Measurements from ENCODE around the gene ZDHHC24. TPM values are rescaled to one million over a fixed set of nuclear protein-coding genes. Genes with fewer than 3 reads are reported as not detected.

The ZDHHC24 gene
- total and polyA plus RNA-seq, 10 of the 15 experiments (the other 5 are each of a cell fraction or from before 2014, with no cell fraction given) = 0.86 to 17.5 (median 6.8) TPM

DNA sequence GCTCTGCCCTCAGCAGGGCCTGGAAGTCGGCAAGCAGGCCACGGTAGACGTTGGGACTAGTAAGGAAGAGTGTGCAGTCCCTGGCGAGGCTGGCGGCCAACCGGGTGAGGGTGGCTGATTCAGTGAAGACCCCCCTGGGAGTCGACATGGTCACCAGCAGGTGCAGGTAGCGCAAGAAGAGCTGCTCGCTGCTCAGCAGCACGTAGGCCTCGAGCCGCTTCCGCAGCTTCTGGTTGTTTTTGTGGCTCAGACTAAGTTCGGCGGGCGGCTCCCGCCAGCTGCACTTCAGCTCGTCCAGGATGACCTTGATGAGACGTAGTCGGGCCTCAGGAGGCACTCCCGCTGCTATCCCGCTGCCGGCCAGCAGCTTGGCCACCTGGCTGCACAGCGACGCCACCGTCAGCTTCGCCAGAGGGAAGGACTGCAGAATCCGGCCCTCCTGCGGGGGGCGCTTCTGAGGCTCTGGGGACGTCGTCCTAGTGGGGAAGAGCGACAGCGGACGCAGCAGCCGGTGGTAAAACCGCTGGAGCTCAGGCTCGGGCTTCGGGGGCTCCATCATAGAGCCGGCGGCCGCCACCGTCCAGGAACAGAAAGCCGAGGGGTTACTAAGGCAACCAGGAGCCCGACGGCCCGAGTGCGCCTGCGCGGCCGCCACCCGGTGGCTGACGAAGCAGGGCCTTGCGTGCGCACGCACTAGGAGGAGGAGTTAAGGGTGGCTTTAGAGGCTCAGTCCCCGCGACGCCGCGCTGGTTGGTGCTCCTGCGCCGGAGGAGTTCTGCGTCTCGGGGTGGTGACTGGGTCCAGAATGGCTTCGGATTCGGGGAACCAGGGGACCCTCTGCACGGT, 46.8 kb upstream of the ZDHHC24 start, which contains the start of the genes CCDC87 and CCS (continued):
- TF ChIP-seq EGR1 (IDR thresholded peaks at IDR 0.05; ENCODE audit: borderline replicate concordance in 1 of 2, low read depth in 2 of 2, low read length in 2 of 2) (no peak), ZBED1 (IDR thresholded peaks at IDR 0.05; ENCODE audit: borderline replicate concordance) (no peak)

DNA sequence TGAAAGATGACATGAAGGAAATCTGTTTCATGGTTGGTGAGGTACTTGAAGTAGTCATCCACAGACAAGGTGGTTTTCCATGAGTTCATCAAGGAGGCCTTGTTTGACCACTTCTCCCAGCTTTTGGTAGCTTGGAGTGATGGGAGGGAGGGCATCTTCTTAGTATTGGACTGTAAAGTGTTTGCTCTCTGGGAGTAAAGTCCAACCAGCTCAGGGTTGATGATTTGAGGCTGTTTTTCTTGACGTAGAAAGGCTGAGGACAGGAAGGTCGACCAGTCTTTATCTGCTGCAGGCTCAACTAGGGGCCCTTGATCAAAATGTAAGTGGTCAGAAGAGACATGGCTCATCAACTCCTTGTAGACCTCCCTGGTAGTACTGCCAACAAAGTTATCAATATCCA, 45.3 kb upstream of the ZDHHC24 start:
- POLR2A ChIA-PET = interaction anchor here (1.0 to 6.9 kb wide), 3 partner anchors 20 to 86 kb away, joined by 3 to 60 read pairs (median 26); partner anchors contain the start of genes RBM14 and RBM4B
- no peak for FAIRE-seq
- TF ChIP-seq HDAC6 (IDR thresholded peaks at IDR 0.05; ENCODE audit: unreplicated experiment) (no peak), PML (IDR thresholded peaks at IDR 0.05; ENCODE audit: low read length) (no peak), CEBPB (IDR thresholded peaks at IDR 0.05; ENCODE audit: borderline replicate concordance in 1 of 2, low read depth in 2 of 2, low read length in 2 of 2) (no peak), MYB (IDR thresholded peaks at IDR 0.05; ENCODE audit: borderline replicate concordance, low read depth, low read length) (no peak), SMARCA5 (IDR thresholded peaks at IDR 0.05) (no peak), POU2F2 (IDR thresholded peaks at IDR 0.05; ENCODE audit: borderline replicate concordance, low read depth, low read length) (no peak), RAD51 (IDR thresholded peaks at IDR 0.05) (no peak), PAX8 (IDR thresholded peaks at IDR 0.05) (no peak), IRF4 (IDR thresholded peaks at IDR 0.05; ENCODE audit: low read depth, low read length) (no peak)
- TF ChIP-seq, protein P1, sequence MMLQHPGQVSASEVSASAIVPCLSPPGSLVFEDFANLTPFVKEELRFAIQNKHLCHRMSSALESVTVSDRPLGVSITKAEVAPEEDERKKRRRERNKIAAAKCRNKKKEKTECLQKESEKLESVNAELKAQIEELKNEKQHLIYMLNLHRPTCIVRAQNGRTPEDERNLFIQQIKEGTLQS (IDR thresholded peaks at IDR 0.05; ENCODE audit: borderline replicate concordance, extremely low read depth, low read depth, low read length) = no peak
- TF ChIP-seq, protein P2, sequence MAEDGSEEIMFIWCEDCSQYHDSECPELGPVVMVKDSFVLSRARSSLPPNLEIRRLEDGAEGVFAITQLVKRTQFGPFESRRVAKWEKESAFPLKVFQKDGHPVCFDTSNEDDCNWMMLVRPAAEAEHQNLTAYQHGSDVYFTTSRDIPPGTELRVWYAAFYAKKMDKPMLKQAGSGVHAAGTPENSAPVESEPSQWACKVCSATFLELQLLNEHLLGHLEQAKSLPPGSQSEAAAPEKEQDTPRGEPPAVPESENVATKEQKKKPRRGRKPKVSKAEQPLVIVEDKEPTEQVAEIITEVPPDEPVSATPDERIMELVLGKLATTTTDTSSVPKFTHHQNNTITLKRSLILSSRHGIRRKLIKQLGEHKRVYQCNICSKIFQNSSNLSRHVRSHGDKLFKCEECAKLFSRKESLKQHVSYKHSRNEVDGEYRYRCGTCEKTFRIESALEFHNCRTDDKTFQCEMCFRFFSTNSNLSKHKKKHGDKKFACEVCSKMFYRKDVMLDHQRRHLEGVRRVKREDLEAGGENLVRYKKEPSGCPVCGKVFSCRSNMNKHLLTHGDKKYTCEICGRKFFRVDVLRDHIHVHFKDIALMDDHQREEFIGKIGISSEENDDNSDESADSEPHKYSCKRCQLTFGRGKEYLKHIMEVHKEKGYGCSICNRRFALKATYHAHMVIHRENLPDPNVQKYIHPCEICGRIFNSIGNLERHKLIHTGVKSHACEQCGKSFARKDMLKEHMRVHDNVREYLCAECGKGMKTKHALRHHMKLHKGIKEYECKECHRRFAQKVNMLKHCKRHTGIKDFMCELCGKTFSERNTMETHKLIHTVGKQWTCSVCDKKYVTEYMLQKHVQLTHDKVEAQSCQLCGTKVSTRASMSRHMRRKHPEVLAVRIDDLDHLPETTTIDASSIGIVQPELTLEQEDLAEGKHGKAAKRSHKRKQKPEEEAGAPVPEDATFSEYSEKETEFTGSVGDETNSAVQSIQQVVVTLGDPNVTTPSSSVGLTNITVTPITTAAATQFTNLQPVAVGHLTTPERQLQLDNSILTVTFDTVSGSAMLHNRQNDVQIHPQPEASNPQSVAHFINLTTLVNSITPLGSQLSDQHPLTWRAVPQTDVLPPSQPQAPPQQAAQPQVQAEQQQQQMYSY (CRISPR knock-in tag; IDR thresholded peaks at IDR 0.05) = no peak
- TF ChIP-seq, protein P3, sequence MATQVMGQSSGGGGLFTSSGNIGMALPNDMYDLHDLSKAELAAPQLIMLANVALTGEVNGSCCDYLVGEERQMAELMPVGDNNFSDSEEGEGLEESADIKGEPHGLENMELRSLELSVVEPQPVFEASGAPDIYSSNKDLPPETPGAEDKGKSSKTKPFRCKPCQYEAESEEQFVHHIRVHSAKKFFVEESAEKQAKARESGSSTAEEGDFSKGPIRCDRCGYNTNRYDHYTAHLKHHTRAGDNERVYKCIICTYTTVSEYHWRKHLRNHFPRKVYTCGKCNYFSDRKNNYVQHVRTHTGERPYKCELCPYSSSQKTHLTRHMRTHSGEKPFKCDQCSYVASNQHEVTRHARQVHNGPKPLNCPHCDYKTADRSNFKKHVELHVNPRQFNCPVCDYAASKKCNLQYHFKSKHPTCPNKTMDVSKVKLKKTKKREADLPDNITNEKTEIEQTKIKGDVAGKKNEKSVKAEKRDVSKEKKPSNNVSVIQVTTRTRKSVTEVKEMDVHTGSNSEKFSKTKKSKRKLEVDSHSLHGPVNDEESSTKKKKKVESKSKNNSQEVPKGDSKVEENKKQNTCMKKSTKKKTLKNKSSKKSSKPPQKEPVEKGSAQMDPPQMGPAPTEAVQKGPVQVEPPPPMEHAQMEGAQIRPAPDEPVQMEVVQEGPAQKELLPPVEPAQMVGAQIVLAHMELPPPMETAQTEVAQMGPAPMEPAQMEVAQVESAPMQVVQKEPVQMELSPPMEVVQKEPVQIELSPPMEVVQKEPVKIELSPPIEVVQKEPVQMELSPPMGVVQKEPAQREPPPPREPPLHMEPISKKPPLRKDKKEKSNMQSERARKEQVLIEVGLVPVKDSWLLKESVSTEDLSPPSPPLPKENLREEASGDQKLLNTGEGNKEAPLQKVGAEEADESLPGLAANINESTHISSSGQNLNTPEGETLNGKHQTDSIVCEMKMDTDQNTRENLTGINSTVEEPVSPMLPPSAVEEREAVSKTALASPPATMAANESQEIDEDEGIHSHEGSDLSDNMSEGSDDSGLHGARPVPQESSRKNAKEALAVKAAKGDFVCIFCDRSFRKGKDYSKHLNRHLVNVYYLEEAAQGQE (IDR thresholded peaks at IDR 0.05; ENCODE audit: low read depth, low read length) = no peak

More for the DNA sequence above, 45.3 kb upstream of the ZDHHC24 start:
- no TSS peak for BruUV-seq (replicated peaks)
- no peak overlapping the region for H3K9ac ChIP-seq (ENCODE audit: control insufficient read depth, insufficient read depth, low read length)
- no peak overlapping the region for H2AFZ ChIP-seq (ENCODE audit: control insufficient read depth, low read depth, low read length)
- CTCF ChIA-PET = interaction anchor here (1.2 to 7.7 kb wide), 7 partner anchors 10 to 87 kb away, joined by 3 to 75 read pairs (median 10); partner anchors contain the start of genes RBM4 and RBM4B
- peaks cover 22% of the 10 kb centered on the region for H3K79me2 ChIP-seq (ENCODE audit: control insufficient read depth, insufficient read depth, low read length)
- ATAC-seq (no peak), DNase-seq (ENCODE audit: low read depth, low spot score) (no peak)
- H3K36me3 ChIP-seq (ENCODE audit: control insufficient read depth in 2 of 2, insufficient read depth in 2 of 2, low read length in 1 of 2) = no peaks in the 10 kb centered on the region
- H3K4me1 ChIP-seq (ENCODE audit: control insufficient read depth, insufficient read depth, low read length) = peaks cover 13% of the 10 kb centered on the region
- H3K4me3 ChIP-seq = no peak overlapping the region
- no peak overlapping the region for H3K27ac ChIP-seq (ENCODE audit: control insufficient read depth, insufficient read depth)
- H4K20me1 ChIP-seq (ENCODE audit: control insufficient read depth, insufficient read depth) = no peaks in the 10 kb centered on the region
- in situ Hi-C loops (cut with MboI) = no loop called here
- no peak overlapping the region for H3K4me2 ChIP-seq (ENCODE audit: control insufficient read depth, insufficient read depth)
- RAD21 ChIA-PET (ENCODE audit: unreplicated experiment) = interaction anchor here (0.9 to 3.3 kb wide), 4 partner anchors 26 to 87 kb away, joined by 3 to 27 read pairs (median 4); partner anchors contain the start of gene RBM4B
- SMC1A ChIA-PET (ENCODE audit: uncharacterized antibody, unreplicated experiment) = interaction anchor here (1.2 to 4.2 kb wide), 5 partner anchors 11 to 87 kb away, joined by 4 to 13 read pairs (median 7); partner anchors contain the start of genes RBM14 and RBM4B
- intact Hi-C loops (cut with micrococcal nuclease; ENCODE audit: unreplicated experiment) = loop anchor here (5.0 kb wide), 1 partner anchor 86 kb away; the partner anchor contains the start of gene RBM4B
- WGBS (ENCODE audit: insufficient coverage, insufficient replicate concordance, low lambda C conversion rate, missing lambda C conversion rate) = 21% methylated on average over 2 of the region's 2 CpGs
- no peaks in the 10 kb centered on the region for H3K27me3 ChIP-seq (replicated peaks in 1 of 2; ENCODE audit: control insufficient read depth in 2 of 2, insufficient read depth in 2 of 2, low read length in 1 of 2)
- no peaks in the 10 kb centered on the region for H3K9me3 ChIP-seq (replicated peaks; ENCODE audit: control insufficient read depth, insufficient read depth, low read length)

Data from GM12878 (cell line).